ENCODE data around the gene LSMEM2.
"Not testable (repeated sequence)": the region's sequence is repeated elsewhere in the genome, so short reads cannot be mapped to it uniquely, and the experiment has no call there.

The LSMEM2 gene

DNA sequence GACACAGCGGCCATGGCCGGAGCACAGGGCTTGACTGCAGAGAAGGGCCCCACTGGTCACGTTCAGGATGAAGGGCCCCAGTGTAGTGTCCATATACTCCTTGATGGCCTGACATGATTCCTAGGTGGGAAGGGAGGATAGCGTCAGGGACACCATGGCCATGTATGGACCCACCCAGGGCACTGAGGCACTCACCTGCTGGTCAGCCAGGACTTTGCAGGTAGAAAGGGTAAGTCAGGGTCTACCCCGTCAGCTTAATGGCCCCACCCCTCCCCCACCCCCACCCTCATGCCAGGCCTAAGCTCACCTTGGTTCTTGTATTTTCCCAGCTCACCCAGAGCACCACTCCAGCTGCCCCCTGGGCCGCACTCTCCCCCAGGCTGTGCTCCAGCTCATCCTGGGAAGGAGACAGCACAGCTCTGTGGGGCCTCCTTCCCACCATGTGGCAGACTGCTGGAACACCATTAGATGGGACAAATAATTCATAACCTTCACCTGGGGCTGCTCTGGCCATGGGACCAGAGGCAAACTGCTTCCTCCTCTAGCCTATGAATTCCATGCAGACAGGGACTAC is 21.9 kb downstream of the LSMEM2 start:
- no peak for DNase-seq

- DNase-seq, result no peak
Observed at GRCh38 chr3:50302095-50303012, 23.5 kb downstream of the LSMEM2 start.

GRCh38 chr3:50303013-50303815 is 24.3 kb downstream of the LSMEM2 start, which contains the start of gene HYAL1:
Gene HYAL1, minus strand, starts transcription at chr3:50303574. Its CDS starts 618 bp downstream, at chr3:50302956.
- no peak for DNase-seq

DNA sequence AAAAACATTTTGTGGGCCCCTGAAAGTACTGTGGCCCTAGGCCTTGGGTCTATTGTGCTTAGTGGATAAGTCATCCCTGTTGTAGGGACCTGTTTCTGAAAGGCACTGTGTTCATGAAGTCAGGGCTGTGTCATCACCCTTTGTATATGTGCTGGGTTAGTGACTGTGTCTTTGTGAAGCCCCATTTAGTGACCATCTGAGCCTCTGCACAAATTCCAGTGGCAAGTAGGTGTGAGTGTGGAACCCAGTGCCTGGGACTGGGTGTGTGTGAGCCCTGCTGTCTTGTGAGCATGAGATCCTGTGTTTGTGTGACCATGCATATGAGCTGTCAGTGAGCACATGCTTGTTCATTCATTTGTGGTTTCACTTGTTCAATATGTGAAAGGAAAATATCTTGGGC is 25.7 kb downstream of the LSMEM2 start:
- no peak for DNase-seq

DNA sequence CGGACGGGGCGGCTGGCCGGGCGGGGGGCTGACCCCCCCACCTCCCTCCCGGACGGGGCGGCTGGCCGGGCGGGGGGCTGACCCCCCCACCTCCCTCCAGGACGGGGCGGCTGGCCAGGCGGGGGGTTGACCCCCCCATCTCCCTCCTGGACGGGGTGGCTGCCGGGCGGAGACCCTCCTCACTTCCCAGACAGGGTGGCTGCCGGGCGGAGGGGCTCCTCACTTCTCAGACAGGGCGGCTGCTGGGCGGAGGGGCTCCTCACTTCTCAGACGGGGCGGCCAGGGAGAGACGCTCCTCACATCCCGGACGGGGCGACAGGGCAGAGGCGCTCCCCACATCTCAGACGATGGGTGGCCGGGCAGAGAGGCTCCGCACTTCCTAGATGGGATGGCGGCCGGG is 33.2 kb downstream of the LSMEM2 start:
- not testable (repeated sequence) for DNase-seq

DNA sequence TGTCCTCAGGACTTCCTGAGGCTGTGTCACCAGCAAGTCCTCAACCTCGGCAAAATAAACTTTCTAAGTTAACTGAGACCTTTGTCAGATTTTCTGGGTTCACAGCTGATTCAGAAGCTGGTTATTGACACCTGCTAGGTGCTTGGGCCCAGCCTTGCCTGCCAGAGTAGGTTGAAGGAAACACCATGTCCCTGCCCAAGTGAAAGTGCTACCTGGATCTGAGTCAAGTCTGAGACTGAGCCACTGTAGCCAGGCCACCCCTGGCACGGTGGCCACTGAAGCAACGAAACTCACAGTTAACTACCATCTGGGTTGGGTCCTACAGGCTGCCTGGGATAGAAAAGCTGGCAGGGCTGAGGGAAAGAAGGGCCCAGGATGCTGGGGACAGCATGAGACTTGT is 35.5 kb downstream of the LSMEM2 start:
- no peak for DNase-seq

- no peak for DNase-seq
Observed at GRCh38 chr3:50314816-50315215, 35.9 kb downstream of the LSMEM2 start.

DNA sequence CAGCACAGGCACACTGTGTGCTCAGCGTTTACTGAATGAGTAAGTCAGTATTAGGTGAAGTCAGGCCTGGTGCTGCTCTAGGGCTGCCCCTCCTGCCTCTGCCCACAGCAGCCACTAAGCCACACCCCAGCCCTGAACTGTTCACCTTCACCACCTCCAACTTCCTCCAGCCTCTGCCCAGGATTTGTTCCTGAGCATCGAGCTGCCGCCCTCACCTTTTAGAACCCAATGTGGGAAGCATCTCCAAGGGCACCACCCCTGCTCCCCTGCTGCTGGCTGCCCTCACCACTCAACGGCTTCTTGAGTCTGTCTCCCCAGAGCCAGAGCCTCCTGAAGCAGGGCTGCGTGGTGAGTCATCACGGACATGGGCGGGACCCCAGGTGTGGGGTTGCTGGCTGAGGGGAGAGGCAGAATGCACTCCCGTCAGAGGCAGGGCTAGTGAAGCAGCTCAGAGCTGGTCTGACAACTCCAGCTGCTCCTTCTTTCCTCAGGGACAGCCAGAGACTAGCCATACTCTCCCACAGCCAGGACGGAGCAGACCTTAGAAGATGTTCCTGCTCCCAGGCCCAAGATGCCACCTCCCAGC is 37.9 kb downstream of the LSMEM2 start:
- DNase-seq, result peak; percentile 60

GRCh38 chr3:50317300-50317699 is 38.4 kb downstream of the LSMEM2 start:
- DNase-seq, result no peak

DNA sequence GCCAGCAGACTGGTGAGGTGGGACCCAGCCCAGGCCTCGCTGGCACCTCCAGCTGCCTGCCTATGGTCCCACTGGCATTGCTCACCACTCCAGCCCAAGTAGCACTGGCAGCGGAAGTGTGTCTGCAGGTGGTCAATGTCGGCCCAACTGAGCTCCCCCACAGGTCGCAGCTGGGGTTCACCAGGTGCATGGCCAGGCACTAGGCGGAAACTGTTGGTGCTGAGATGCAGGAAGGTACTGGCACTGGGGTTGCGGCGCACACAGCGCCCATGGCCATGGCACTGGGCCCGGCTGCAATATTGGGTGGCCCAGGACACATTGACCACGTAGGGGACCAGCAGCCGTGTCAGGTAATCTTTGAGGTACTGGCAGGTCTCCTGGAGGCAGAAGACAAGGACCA is 39.3 kb downstream of the LSMEM2 start:
- no peak for DNase-seq

DNA sequence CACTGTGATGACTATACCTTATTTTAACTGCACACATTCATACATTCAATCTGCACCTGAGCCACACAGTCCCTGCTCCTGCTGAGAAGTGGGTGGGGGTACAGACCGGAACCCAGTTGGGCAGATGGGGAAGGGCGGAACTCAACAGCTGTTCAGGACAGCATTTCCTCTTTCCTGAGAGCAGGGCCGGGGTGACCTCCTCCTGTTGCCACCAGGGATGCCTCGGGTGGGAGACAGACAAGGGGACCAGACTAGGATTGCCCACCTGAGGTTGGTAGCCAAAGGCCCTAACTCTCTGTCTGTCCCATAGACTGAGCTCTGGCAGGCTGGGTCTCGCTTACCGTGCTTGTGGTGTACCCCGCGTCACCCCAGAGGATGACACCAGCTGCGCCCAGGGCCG is 39.7 kb downstream of the LSMEM2 start:
- no peak for DNase-seq

DNA sequence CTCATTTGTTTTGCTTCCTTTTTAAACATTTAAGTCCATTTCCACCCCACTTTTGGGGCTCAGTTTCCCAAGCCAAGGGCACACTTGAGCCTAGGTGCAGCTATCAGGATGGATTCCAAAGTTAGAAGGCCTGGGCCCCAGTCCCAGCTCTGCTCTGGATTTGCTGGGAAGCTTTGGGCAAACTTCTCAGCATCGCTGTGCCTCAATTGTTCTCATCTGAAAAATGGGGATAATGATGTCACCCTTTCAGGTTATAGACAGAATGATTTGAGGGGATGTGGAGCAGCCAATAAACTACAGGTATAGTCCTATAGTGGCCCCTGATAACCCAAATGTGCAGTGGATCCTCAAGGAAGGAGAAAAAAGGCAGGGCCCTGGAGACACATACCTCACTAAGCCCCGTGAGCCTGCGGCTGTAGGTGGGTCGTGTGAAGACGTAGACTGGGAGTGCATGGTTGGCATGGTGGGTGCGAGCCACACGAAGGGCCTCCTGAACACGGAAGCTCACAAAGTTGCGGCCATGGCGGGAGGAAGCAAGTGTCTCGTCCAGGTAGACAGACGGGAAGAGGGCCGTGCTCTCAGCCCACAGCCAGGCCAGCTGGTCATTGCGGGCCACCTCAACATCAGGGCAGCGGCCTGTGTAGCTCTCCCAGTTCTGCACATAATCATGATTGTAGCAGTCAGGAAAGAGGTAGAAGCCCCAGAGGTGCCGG is 40.5 kb downstream of the LSMEM2 start:
- no peak for DNase-seq

DNA sequence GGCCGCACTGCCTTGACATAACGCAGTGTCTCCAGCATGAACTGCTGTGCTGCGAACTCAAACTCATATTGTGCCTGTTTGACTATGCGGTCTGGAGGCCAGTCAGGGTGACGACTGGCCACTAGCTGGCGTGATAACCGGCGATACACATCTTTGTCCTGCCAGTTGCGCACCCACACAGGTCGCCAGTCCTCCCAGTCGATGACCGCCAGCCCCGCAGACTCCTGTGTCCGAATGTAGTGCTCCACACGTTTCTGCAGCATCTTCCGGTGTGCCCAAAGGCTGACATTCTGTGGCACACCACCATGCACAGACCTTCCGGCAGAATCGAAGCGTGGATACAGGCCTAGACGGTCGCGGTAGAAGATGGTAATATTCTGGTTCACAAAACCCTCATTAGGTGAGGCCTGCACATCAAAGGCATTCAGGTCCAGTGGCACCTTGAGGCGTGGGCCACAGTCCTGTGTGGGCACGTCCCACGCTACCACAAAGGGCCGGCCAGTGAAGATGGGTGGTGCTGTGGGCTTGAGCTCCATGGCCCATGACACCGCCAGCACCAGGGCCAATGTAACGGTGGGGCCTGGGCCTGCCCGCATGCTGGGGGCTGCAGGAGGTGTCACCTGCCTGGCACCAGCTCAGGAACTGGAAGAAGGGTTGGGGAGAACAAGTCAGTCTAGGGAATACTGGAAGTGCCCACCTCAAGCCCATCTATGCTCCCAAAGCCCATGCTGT is 41.2 kb downstream of the LSMEM2 start:
- DNase-seq, result no peak

DNA sequence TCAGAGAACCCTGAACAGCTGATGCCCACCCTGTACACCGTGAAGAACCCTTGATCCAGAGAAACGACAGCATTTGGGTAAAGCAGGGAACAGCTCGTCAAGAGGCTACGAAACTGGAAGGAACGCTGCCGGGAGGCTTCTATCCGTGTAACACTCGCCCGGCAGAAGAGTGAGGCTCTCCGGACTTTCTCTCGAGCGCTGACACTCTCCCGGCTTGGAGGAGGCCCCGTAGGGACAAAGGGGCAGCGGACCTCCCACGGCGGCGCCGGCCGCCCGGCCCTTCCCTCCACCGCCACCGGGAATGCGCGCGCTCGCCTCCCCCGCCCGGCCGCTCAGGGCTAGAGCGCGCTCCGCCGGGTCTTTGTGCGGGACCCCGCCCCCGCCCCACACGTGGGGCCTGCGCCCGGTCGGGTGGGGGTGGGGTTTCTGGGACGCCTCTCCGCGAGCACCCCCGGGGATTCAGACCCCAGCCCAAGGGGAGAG is 42.0 kb downstream of the LSMEM2 start:
- DNase-seq, result peak; percentile 67

- DNase-seq, result peak; percentile 81
Observed at GRCh38 chr3:50321336-50322114, 42.6 kb downstream of the LSMEM2 start.

- DNase-seq, result no peak
Observed at GRCh38 chr3:50322115-50322385, 43.2 kb downstream of the LSMEM2 start.

- DNase-seq, result no peak
Observed at GRCh38 chr3:50322386-50323091, 43.7 kb downstream of the LSMEM2 start, which contains the start of gene HYAL2. Gene HYAL2, minus strand, starts transcription at chr3:50322745. Its CDS starts 2,256 bp downstream, at chr3:50320489.

- no peak for DNase-seq
Observed at GRCh38 chr3:50323092-50323600, 44.3 kb downstream of the LSMEM2 start.

- no peak for DNase-seq
Observed at GRCh38 chr3:50323614-50324199, 44.8 kb downstream of the LSMEM2 start.

Measured in stimulated activated CD4-positive, alpha-beta T cell treated with anti-CD3 and anti-CD28 coated beads, Interleukin-4, amount 100 ng/mL, for 1 hour (primary cell).